HCT116 (cell line): ENCODE results near the gene LIPE. TPM values are rescaled to one million over a fixed set of nuclear protein-coding genes. Genes with fewer than 3 reads are reported as not detected.

Source experiments
- ATAC-seq: fragments of 200-7000 bp; cut with Tn5 transposase; 2 replicates; pipeline ENCODE4 v1.9.1; 2020; ENCODE audit warnings: mild to moderate bottlenecking, moderate library complexity
- BruUV-seq: library from RNA; stranded (reverse); fragments of 400-500 nt; replicated peaks from 2 replicates; lab custom pipeline; 2021; lab: Mats Ljungman, UMichigan
- CTCF ChIA-PET: fragments of 300-600 bp; sonication (Branson Sonifier 250); formaldehyde crosslinking; loops from one replicate; lab custom pipeline; 2021; ENCODE audit warnings: antibody characterized with exemption; lab: Charles Lee
- POLR2A ChIA-PET: fragments of 300-600, 350-600 bp; sonication (Branson Sonifier 250); formaldehyde crosslinking; loops from one replicate; lab custom pipeline; 2021; ENCODE audit warnings: antibody characterized with exemption; lab: Charles Lee
- RAD21 ChIA-PET, 2 experiments: fragments of 300-600 bp; sonication (Branson Sonifier 250); formaldehyde crosslinking; loops; one replicate each; lab custom pipeline; 2023; ENCODE audit warnings: low total read pairs in 2 of 2; ENCODE audit not compliant: uncharacterized antibody in 2 of 2, unreplicated experiment in 2 of 2, low non-redundant PET in 1 of 2; lab: Charles Lee
- DNase-seq: peaks from one replicate; pipeline ENCODE4 v3.0.0-alpha.2; 2010; ENCODE audit warnings: low read depth, low spot score
- H2AFZ ChIP-seq: fragments of 200-600 bp; shearing (Covaris generic), sonication (generic); 2 replicates; pipeline ENCODE4 v1.6.1; 2017; ENCODE audit warnings: low read depth, mixed run types, mixed read lengths, antibody characterized with exemption, low read length; ENCODE audit not compliant: poor library complexity, severe bottlenecking
- H3K27ac ChIP-seq: 2 replicates; pipeline ENCODE4 v1.5.1; 2012; ENCODE audit warnings: low read depth, low read length
- H3K27me3 ChIP-seq: fragments of 200-600 bp; sonication (generic); 2 replicates; pipeline ENCODE4 v1.6.1; 2016; ENCODE audit warnings: mixed run types, low read length, mixed read lengths; ENCODE audit not compliant: insufficient read depth
- H3K36me3 ChIP-seq, 2 experiments: fragments of 200-500 bp in 1 of 2; fragments of 200-600 bp in 1 of 2; sonication (Bioruptor generic) in 1 of 2; sonication (generic) in 1 of 2; 2 replicates each; pipeline versions ENCODE4 v1.5.1 to v1.6.1; 2014 to 2016; ENCODE audit warnings: low read length in 2 of 2, inconsistent platforms in 1 of 2, mixed read lengths in 1 of 2, mixed run types in 1 of 2; ENCODE audit not compliant: insufficient read depth in 2 of 2, control insufficient read depth in 1 of 2
- H3K4me1 ChIP-seq, 2 experiments: fragments of 200-600 bp in 1 of 2; sonication (generic) in 1 of 2; 2 replicates each; pipeline versions ENCODE4 v1.5.1 to v1.6.1; 2012 to 2017; ENCODE audit warnings: low read length in 2 of 2, inconsistent platforms in 1 of 2, mild to moderate bottlenecking in 1 of 2, mixed read lengths in 1 of 2, mixed run types in 1 of 2, moderate library complexity in 1 of 2; ENCODE audit not compliant: insufficient read depth in 2 of 2, control insufficient read depth in 1 of 2
- H3K4me2 ChIP-seq: fragments of 200-600 bp; sonication (generic); 2 replicates; pipeline ENCODE4 v1.6.1; 2017; ENCODE audit warnings: mixed run types, low read length, mixed read lengths
- H3K4me3 ChIP-seq, 2 experiments: fragments of 200-600 bp in 1 of 2; sonication (generic) in 1 of 2; replicated peaks in 1 of 2; 2 replicates each; pipeline ENCODE4 v1.5.1; 2011 to 2016; ENCODE audit warnings: low read length in 2 of 2, control low read depth in 1 of 2, low read depth in 1 of 2, mild to moderate bottlenecking in 1 of 2, mixed read lengths in 1 of 2, mixed run types in 1 of 2
- H3K79me2 ChIP-seq: fragments of 200-600 bp; sonication (generic); 2 replicates; pipeline ENCODE4 v1.6.1; 2017; ENCODE audit warnings: mild to moderate bottlenecking, mixed run types, low read length, moderate library complexity, mixed read lengths; ENCODE audit not compliant: insufficient read depth
- H3K9ac ChIP-seq: fragments of 200-600 bp; sonication (generic); 2 replicates; pipeline ENCODE4 v1.6.1; 2016; ENCODE audit warnings: low read length, mixed read lengths
- H3K9me2 ChIP-seq: fragments of 200-600 bp; sonication (generic), shearing (Covaris generic); 2 replicates; pipeline ENCODE4 v1.6.1; 2017; ENCODE audit warnings: mixed run types, mild to moderate bottlenecking, moderate library complexity; ENCODE audit not compliant: insufficient read depth
- H3K9me3 ChIP-seq, 2 experiments: fragments of 200-500 bp in 1 of 2; fragments of 200-600 bp in 1 of 2; sonication (Bioruptor generic) in 1 of 2; sonication (generic) in 1 of 2; 2 replicates each; pipeline ENCODE4 v1.6.1; 2014 to 2017; ENCODE audit warnings: low read length in 2 of 2, mixed read lengths in 2 of 2, inconsistent platforms in 1 of 2, low read depth in 1 of 2, mild to moderate bottlenecking in 1 of 2, mixed run types in 1 of 2, moderate library complexity in 1 of 2; ENCODE audit not compliant: control insufficient read depth in 1 of 2, insufficient read depth in 1 of 2
- H4K20me1 ChIP-seq: fragments of 200-600 bp; sonication (generic), shearing (Covaris generic); 2 replicates; pipeline ENCODE4 v1.6.1; 2017; ENCODE audit warnings: mixed run types, mild to moderate bottlenecking, moderate library complexity; ENCODE audit not compliant: insufficient read depth
- CEBPB ChIP-seq: IDR thresholded peaks from 2 replicates; pipeline ENCODE4 v1.6.1; 2012; ENCODE audit warnings: low read depth
- CTCF ChIP-seq, 3 experiments: fragments of 200-600 bp in 1 of 3; sonication (generic) in 1 of 3; IDR thresholded peaks in 2 of 3; conservative IDR thresholded peaks in 1 of 3; 2 replicates each; pipeline ENCODE4 v1.5.1; 2012 to 2017; ENCODE audit warnings: low read depth in 2 of 3, low read length in 2 of 3, antibody characterized with exemption in 1 of 3, borderline replicate concordance in 1 of 3, control low read depth in 1 of 3, mild to moderate bottlenecking in 1 of 3, mixed read lengths in 1 of 3, mixed run types in 1 of 3, moderate library complexity in 1 of 3; ENCODE audit not compliant: insufficient read depth in 1 of 3
- ELF1 ChIP-seq: IDR thresholded peaks from 2 replicates; pipeline ENCODE4 v1.6.1; 2012; ENCODE audit warnings: low read depth, borderline replicate concordance
- FOSL1 ChIP-seq: IDR thresholded peaks from 2 replicates; pipeline ENCODE4 v1.6.1; 2012; ENCODE audit warnings: low read depth
- JUND ChIP-seq: IDR thresholded peaks from 2 replicates; pipeline ENCODE4 v1.6.1; 2012
- POLR2AphosphoS5 ChIP-seq: IDR thresholded peaks from 2 replicates; pipeline ENCODE4 v1.6.1; 2011; ENCODE audit warnings: mild to moderate bottlenecking, low read depth, low read length, moderate library complexity
- REST ChIP-seq: IDR thresholded peaks from 2 replicates; pipeline ENCODE4 v1.6.1; 2012; ENCODE audit warnings: low read depth
- SP1 ChIP-seq: IDR thresholded peaks from 2 replicates; pipeline ENCODE4 v1.6.1; 2012; ENCODE audit warnings: low read depth
- YY1 ChIP-seq: IDR thresholded peaks from 2 replicates; pipeline ENCODE4 v1.6.1; 2011; ENCODE audit warnings: low read length, low read depth, moderate library complexity, mild to moderate bottlenecking; ENCODE audit not compliant: insufficient replicate concordance; ENCODE audit errors: extremely low read depth
- ZBTB33 ChIP-seq: IDR thresholded peaks from 2 replicates; pipeline ENCODE4 v1.6.1; 2011; ENCODE audit warnings: mild to moderate bottlenecking, low read length, moderate library complexity; ENCODE audit not compliant: insufficient replicate concordance; ENCODE audit errors: extremely low read depth
- ZFX ChIP-seq: fragments of 450-650 bp; IDR thresholded peaks from 2 replicates; pipeline ENCODE4 v1.6.1; 2017
- intact Hi-C: fragments of 100-400 bp; cut with micrococcal nuclease; formaldehyde crosslinking; loops from 2 replicates; pipeline ENCODE4 v1.10.0; 2022
- total RNA-seq: library from RNA; stranded (reverse); gene quantifications from one replicate; pipeline ENCODE4 v1.2.1, GENCODE V29; 2021; ENCODE audit not compliant: unreplicated experiment

Gene LIPE
- total RNA-seq, 1 experiment from 2014 or later = 11.3 TPM

- RAD21 ChIA-PET = no interaction called here
- Histone ChIP-seq H3K27me3 (no peaks in the 10 kb centered on the region), H3K79me2 (peaks cover 4% of the 10 kb centered on the region; the same call in 1 of the 2 replicates), H3K4me1 (peaks cover 11 to 16% of the 10 kb centered on the region in 2 experiments), H3K9me3 (no peaks in the 10 kb centered on the region), H3K4me2 (no peak overlapping the region), H3K27ac (no peak overlapping the region), H2AFZ (no peak overlapping the region)
- TF ChIP-seq SP1 (no peak), FOSL1 (no peak), CTCF (IDR thresholded peaks at IDR 0.05 in 2 of 3, conservative IDR thresholded peaks at IDR 0.05 in 1 of 3; ENCODE audit: borderline replicate concordance in 1 of 3, insufficient read depth in 1 of 3, low read depth in 2 of 3, low read length in 2 of 3) (no peak), JUND (no peak), ELF1 (no peak), POLR2AphosphoS5 (no peak), CEBPB (no peak)
- TF ChIP-seq, all 23 proteins: peak for 0
- intact Hi-C loops = no loop called here
- POLR2A ChIA-PET = no interaction called here
- Histone ChIP-seq H4K20me1 (no peaks in the 10 kb centered on the region), H3K9me2 (no peaks in the 10 kb centered on the region), H3K36me3 (no peaks in the 10 kb centered on the region; a peak in 2 of 4 replicates), H3K4me3 (no peak overlapping the region), H3K9ac (no peak overlapping the region)
- CTCF ChIA-PET = no interaction called here
- ATAC-seq (no peak), DNase-seq (no peak)
- no TSS peak for BruUV-seq
Observed at GRCh38 chr19:42407085-42407815, 19.9 kb downstream of the LIPE start.

GRCh38 chr19:42406111-42406510 is 21.1 kb downstream of the LIPE start:
- DNase-seq = no peak
- Histone ChIP-seq H3K27ac (no peak overlapping the region; the same call in 1 of the 2 replicates), H3K9ac (no peak overlapping the region), H3K4me2 (no peak overlapping the region), H2AFZ (no peak overlapping the region), H3K4me1 (peaks cover 4 to 9% of the 10 kb centered on the region in 2 experiments; a peak in 3 of 4 replicates), H3K4me3 (no peak overlapping the region), H3K36me3 (no peaks in the 10 kb centered on the region; a peak in 2 of 4 replicates), H3K9me3 (no peaks in the 10 kb centered on the region), H3K79me2 (peaks cover 4% of the 10 kb centered on the region; the same call in 1 of the 2 replicates), H3K27me3 (no peaks in the 10 kb centered on the region), H4K20me1 (no peaks in the 10 kb centered on the region), H3K9me2 (no peaks in the 10 kb centered on the region)
- intact Hi-C loops = no loop called here
- ChIA-PET POLR2A (no interaction called here), RAD21 (no interaction called here), CTCF (no interaction called here)
- BruUV-seq = no TSS peak
- ATAC-seq = no peak
- TF ChIP-seq ZBTB33 (no peak), REST (no peak), CEBPB (no peak), ELF1 (no peak), YY1 (no peak), ZFX (no peak)
